Stimulated activated CD8-positive, alpha-beta memory T cell treated with anti-CD3 and anti-CD28 coated beads, Interleukin-2, amount 100 ng/mL, for 48 hours (primary cell): ENCODE results near the gene CCDC78.
"Not testable (repeated sequence)": the region's sequence is repeated elsewhere in the genome, so short reads cannot be mapped to it uniquely, and the experiment has no call there.

ENCODE experiments used
- DNase-seq, 2 donors: peaks; one replicate each; pipeline ENCODE4 v3.0.0-alpha.2; 2020; ENCODE audit warnings: low read depth in 2 of 2

The CCDC78 gene

GRCh38 chr16:694187-694862 lies 31.9 kb downstream of the CCDC78 start:
- no peak for DNase-seq

- DNase-seq: no peak
Measured at GRCh38 chr16:693766-694165, 32.5 kb downstream of the CCDC78 start.

GRCh38 chr16:693364-693763 lies 32.9 kb downstream of the CCDC78 start:
- DNase-seq: no peak

- DNase-seq: no peak
Measured at GRCh38 chr16:692356-693108, 33.7 kb downstream of the CCDC78 start.

GRCh38 chr16:691242-691641 lies 35.0 kb downstream of the CCDC78 start:
- DNase-seq: not testable (repeated sequence)

- DNase-seq: no peak
Measured at GRCh38 chr16:689175-689897, 36.9 kb downstream of the CCDC78 start.

- DNase-seq: no peak
Measured at GRCh38 chr16:687499-687898, 38.7 kb downstream of the CCDC78 start.

GRCh38 chr16:686459-687260 lies 39.6 kb downstream of the CCDC78 start:
- no peak for DNase-seq

- DNase-seq: no peak
Measured at GRCh38 chr16:685967-686366, 40.3 kb downstream of the CCDC78 start.

- no peak for DNase-seq
Measured at GRCh38 chr16:684961-685696, 41.1 kb downstream of the CCDC78 start.

GRCh38 chr16:684071-684794 lies 42.0 kb downstream of the CCDC78 start, which contains the start of gene JMJD8:
JMJD8 (minus strand) TSS chr16:684334; CDS start chr16:684319, 15 bp downstream.
- peak; percentile 94 to 97 for DNase-seq

- DNase-seq: no peak
Measured at GRCh38 chr16:683396-684070, 42.7 kb downstream of the CCDC78 start.

GRCh38 chr16:682493-683395 lies 43.5 kb downstream of the CCDC78 start:
- DNase-seq: no peak

- no peak for DNase-seq
Measured at GRCh38 chr16:681746-682427, 44.4 kb downstream of the CCDC78 start.

GRCh38 chr16:680967-681745 lies 45.1 kb downstream of the CCDC78 start:
- no peak for DNase-seq

GRCh38 chr16:680625-680945 lies 45.7 kb downstream of the CCDC78 start:
- DNase-seq: no peak

- peak; percentile 80 to 90 for DNase-seq
Measured at GRCh38 chr16:679814-680624, 46.2 kb downstream of the CCDC78 start, which contains the start of gene STUB1. STUB1 (plus strand) TSS chr16:680410; CDS start chr16:680526, 116 bp downstream.
